KMS-11 (cell line): ENCODE results near the gene RELT.

Experiments
- H2AFZ ChIP-seq: fragments of 200-600 bp; sonication (generic); 2 replicates; pipeline ENCODE4 v1.6.1; 2016; ENCODE audit warnings: antibody characterized with exemption, mixed run types, low read depth
- H3K27ac ChIP-seq: fragments of 200-600 bp; sonication (generic); 2 replicates; pipeline ENCODE4 v1.6.1; 2016; ENCODE audit warnings: mild to moderate bottlenecking, mixed run types
- H3K27me3 ChIP-seq: fragments of 200-600 bp; sonication (generic); 2 replicates; pipeline ENCODE4 v1.6.1; 2017; ENCODE audit warnings: mild to moderate bottlenecking, low read depth, mixed run types, moderate library complexity; ENCODE audit not compliant: insufficient read depth
- H3K36me3 ChIP-seq: fragments of 200-600 bp; sonication (generic); 2 replicates; pipeline ENCODE4 v1.6.1; 2017; ENCODE audit warnings: mild to moderate bottlenecking, mixed run types; ENCODE audit not compliant: insufficient read depth
- H3K4me1 ChIP-seq: fragments of 200-600 bp; sonication (generic); 2 replicates; pipeline ENCODE4 v1.6.1; 2016; ENCODE audit warnings: mild to moderate bottlenecking, low read depth, mixed run types; ENCODE audit not compliant: poor library complexity, severe bottlenecking
- H3K4me2 ChIP-seq: fragments of 200-600 bp; sonication (generic); 2 replicates; pipeline ENCODE4 v1.7.0; 2016; ENCODE audit warnings: mild to moderate bottlenecking, mixed run types
- H3K4me3 ChIP-seq: fragments of 200-600 bp; sonication (generic); IDR thresholded peaks from 2 replicates; pipeline ENCODE4 v1.6.1; 2017; ENCODE audit warnings: low read depth, low read length, mixed read lengths; ENCODE audit not compliant: insufficient read depth
- H3K79me2 ChIP-seq: fragments of 200-600 bp; sonication (generic); 2 replicates; pipeline ENCODE4 v1.6.1; 2016; ENCODE audit warnings: low read depth, mixed run types; ENCODE audit not compliant: insufficient read depth
- H3K9ac ChIP-seq: fragments of 200-600 bp; sonication (generic); 2 replicates; pipeline ENCODE4 v1.6.1; 2016; ENCODE audit warnings: mild to moderate bottlenecking, mixed run types
- H4K20me1 ChIP-seq: fragments of 200-600 bp; sonication (generic); 2 replicates; pipeline ENCODE4 v1.6.1; 2016; ENCODE audit warnings: mild to moderate bottlenecking, mixed run types; ENCODE audit not compliant: insufficient read depth
- CTCF ChIP-seq: fragments of 200-600 bp; sonication (generic); conservative IDR thresholded peaks from 2 replicates; pipeline ENCODE4 v1.6.1; 2017; ENCODE audit warnings: low read depth, mild to moderate bottlenecking, antibody characterized with exemption, low read length, moderate library complexity, mixed read lengths

RELT gene

GRCh38 chr11:73346186-73346935 lies 29.8 kb upstream of the RELT start:
- Histone ChIP-seq H3K4me2 (no peak overlapping the region), H3K4me3 (no peak overlapping the region), H2AFZ (no peak overlapping the region), H3K27ac (no peak overlapping the region), H3K36me3 (no peaks in the 10 kb centered on the region), H3K9ac (no peak overlapping the region), H3K27me3 (no peaks in the 10 kb centered on the region), H4K20me1 (no peaks in the 10 kb centered on the region), H3K4me1 (no peaks in the 10 kb centered on the region), H3K79me2 (no peaks in the 10 kb centered on the region)
- no peak for TF ChIP-seq CTCF

GRCh38 chr11:73347067-73347466 lies 29.1 kb upstream of the RELT start:
- H3K27ac ChIP-seq = no peak overlapping the region
- H3K4me1 ChIP-seq = no peaks in the 10 kb centered on the region
- H3K79me2 ChIP-seq = no peaks in the 10 kb centered on the region
- no peak overlapping the region for H2AFZ ChIP-seq
- no peak overlapping the region for H3K9ac ChIP-seq
- TF ChIP-seq CTCF = no peak
- no peaks in the 10 kb centered on the region for H4K20me1 ChIP-seq
- no peak overlapping the region for H3K4me3 ChIP-seq
- H3K27me3 ChIP-seq = no peaks in the 10 kb centered on the region
- H3K36me3 ChIP-seq = no peaks in the 10 kb centered on the region
- no peak overlapping the region for H3K4me2 ChIP-seq

GRCh38 chr11:73348838-73349237 lies 27.4 kb upstream of the RELT start:
- no peaks in the 10 kb centered on the region for H3K4me1 ChIP-seq
- no peaks in the 10 kb centered on the region for H3K79me2 ChIP-seq
- no peak overlapping the region for H3K9ac ChIP-seq

GRCh38 chr11:73349633-73350032 lies 26.6 kb upstream of the RELT start:
- Histone ChIP-seq H4K20me1 (no peaks in the 10 kb centered on the region), H3K27me3 (no peaks in the 10 kb centered on the region), H3K27ac (no peak overlapping the region), H3K4me1 (no peaks in the 10 kb centered on the region), H2AFZ (no peak overlapping the region), H3K36me3 (no peaks in the 10 kb centered on the region), H3K79me2 (no peaks in the 10 kb centered on the region), H3K4me2 (no peak overlapping the region), H3K9ac (no peak overlapping the region), H3K4me3 (no peak overlapping the region)
- no peak for TF ChIP-seq CTCF

More at GRCh38 chr11:73348838-73349237, 27.4 kb upstream of the RELT start:
- H3K4me2 ChIP-seq = no peak overlapping the region
- no peak overlapping the region for H3K27ac ChIP-seq
- H4K20me1 ChIP-seq = no peaks in the 10 kb centered on the region
- no peak overlapping the region for H2AFZ ChIP-seq
- no peaks in the 10 kb centered on the region for H3K36me3 ChIP-seq
- TF ChIP-seq CTCF = no peak
- H3K4me3 ChIP-seq = no peak overlapping the region
- H3K27me3 ChIP-seq = no peaks in the 10 kb centered on the region
